ENCODE results near the gene ZNF683.
"Not testable (repeated sequence)": the region's sequence is repeated elsewhere in the genome, so short reads cannot be mapped to it uniquely, and the experiment has no call there.

The ZNF683 gene

GRCh38 chr1:26384076-26384475 lies 11.5 kb upstream of the ZNF683 start:
- H3K36me3 ChIP-seq (ENCODE audit: insufficient read depth, low read length) = no peaks in the 10 kb centered on the region
- H3K27ac ChIP-seq (ENCODE audit: low read depth, low read length) = no peak overlapping the region
- no peak overlapping the region for H2AFZ ChIP-seq (ENCODE audit: low read length, unreplicated experiment)
- no peaks in the 10 kb centered on the region for H3K79me2 ChIP-seq (ENCODE audit: control insufficient read depth, insufficient read depth, low read length, unreplicated experiment)
- H3K4me3 ChIP-seq (ENCODE audit: low read depth, low read length) = no peak overlapping the region
- H3K27me3 ChIP-seq (ENCODE audit: insufficient read depth, low read length) = no peaks in the 10 kb centered on the region
- peaks cover 25% of the 10 kb centered on the region for H3K4me1 ChIP-seq (ENCODE audit: control insufficient read depth, insufficient read depth, low read length, unreplicated experiment)

GRCh38 chr1:26378879-26379251 lies 6.3 kb upstream of the ZNF683 start:
- H3K27ac ChIP-seq (ENCODE audit: low read depth, low read length) = peak overlapping the region; percentile 86
- H3K27me3 ChIP-seq (ENCODE audit: insufficient read depth, low read length) = no peaks in the 10 kb centered on the region
- H2AFZ ChIP-seq (ENCODE audit: low read length, unreplicated experiment) = no peak overlapping the region
- peak overlapping the region; percentile 48; the same call in 1 of the 2 replicates for H3K4me3 ChIP-seq (ENCODE audit: low read depth, low read length)
- no peaks in the 10 kb centered on the region for H3K79me2 ChIP-seq (ENCODE audit: control insufficient read depth, insufficient read depth, low read length, unreplicated experiment)
- peaks cover 25% of the 10 kb centered on the region for H3K4me1 ChIP-seq (ENCODE audit: control insufficient read depth, insufficient read depth, low read length, unreplicated experiment)
- H3K36me3 ChIP-seq (ENCODE audit: insufficient read depth, low read length) = no peaks in the 10 kb centered on the region

- Histone ChIP-seq H2AFZ (ENCODE audit: low read length, unreplicated experiment) (no peak overlapping the region), H3K27ac (ENCODE audit: low read depth, low read length) (peak overlapping the region; percentile 86), H3K79me2 (ENCODE audit: control insufficient read depth, insufficient read depth, low read length, unreplicated experiment) (no peaks in the 10 kb centered on the region), H3K36me3 (ENCODE audit: insufficient read depth, low read length) (no peaks in the 10 kb centered on the region), H3K4me3 (ENCODE audit: low read depth, low read length) (peak overlapping the region; percentile 48), H3K4me1 (ENCODE audit: control insufficient read depth, insufficient read depth, low read length, unreplicated experiment) (peaks cover 25% of the 10 kb centered on the region), H3K27me3 (ENCODE audit: insufficient read depth, low read length) (no peaks in the 10 kb centered on the region)
These were observed 5.7 kb upstream of the ZNF683 start for GRCh38 chr1:26378088-26378878.

- Histone ChIP-seq H3K4me1 (ENCODE audit: control insufficient read depth, insufficient read depth, low read length, unreplicated experiment) (peaks cover 31% of the 10 kb centered on the region), H3K27ac (ENCODE audit: low read depth, low read length) (no peak overlapping the region), H3K79me2 (ENCODE audit: control insufficient read depth, insufficient read depth, low read length, unreplicated experiment) (no peaks in the 10 kb centered on the region), H3K27me3 (ENCODE audit: insufficient read depth, low read length) (no peaks in the 10 kb centered on the region), H2AFZ (ENCODE audit: low read length, unreplicated experiment) (no peak overlapping the region), H3K36me3 (ENCODE audit: insufficient read depth, low read length) (no peaks in the 10 kb centered on the region), H3K4me3 (ENCODE audit: low read depth, low read length) (no peak overlapping the region)
These were observed 3.5 kb upstream of the ZNF683 start for GRCh38 chr1:26376050-26376449.

- no peak overlapping the region for H3K27ac ChIP-seq (ENCODE audit: low read depth, low read length)
- H3K4me1 ChIP-seq (ENCODE audit: control insufficient read depth, insufficient read depth, low read length, unreplicated experiment) = peaks cover 31% of the 10 kb centered on the region
- peak overlapping the region; percentile 60 for H2AFZ ChIP-seq (ENCODE audit: low read length, unreplicated experiment)
- no peaks in the 10 kb centered on the region for H3K36me3 ChIP-seq (ENCODE audit: insufficient read depth, low read length)
- H3K79me2 ChIP-seq (ENCODE audit: control insufficient read depth, insufficient read depth, low read length, unreplicated experiment) = no peaks in the 10 kb centered on the region
- no peak overlapping the region for H3K4me3 ChIP-seq (ENCODE audit: low read depth, low read length)
- no peaks in the 10 kb centered on the region for H3K27me3 ChIP-seq (ENCODE audit: insufficient read depth, low read length)
These were observed 2.5 kb upstream of the ZNF683 start for GRCh38 chr1:26375081-26375480.

- H3K36me3 ChIP-seq (ENCODE audit: insufficient read depth, low read length); H3K27ac ChIP-seq (ENCODE audit: low read depth, low read length); H2AFZ ChIP-seq (ENCODE audit: low read length, unreplicated experiment); H3K4me3 ChIP-seq (ENCODE audit: low read depth, low read length); H3K27me3 ChIP-seq (ENCODE audit: insufficient read depth, low read length); H3K79me2 ChIP-seq (ENCODE audit: control insufficient read depth, insufficient read depth, low read length, unreplicated experiment): not testable (repeated sequence)
- H3K4me1 ChIP-seq (ENCODE audit: control insufficient read depth, insufficient read depth, low read length, unreplicated experiment) = peaks cover 31% of the 10 kb centered on the region
These were observed 1.8 kb upstream of the ZNF683 start for GRCh38 chr1:26374361-26374760.

- Histone ChIP-seq H3K27ac (ENCODE audit: low read depth, low read length) (no peak overlapping the region), H3K4me1 (ENCODE audit: control insufficient read depth, insufficient read depth, low read length, unreplicated experiment) (peaks cover 29% of the 10 kb centered on the region), H3K4me3 (ENCODE audit: low read depth, low read length) (no peak overlapping the region), H2AFZ (ENCODE audit: low read length, unreplicated experiment) (no peak overlapping the region), H3K27me3 (ENCODE audit: insufficient read depth, low read length) (no peaks in the 10 kb centered on the region), H3K36me3 (ENCODE audit: insufficient read depth, low read length) (no peaks in the 10 kb centered on the region), H3K79me2 (ENCODE audit: control insufficient read depth, insufficient read depth, low read length, unreplicated experiment) (no peaks in the 10 kb centered on the region)
These were observed 1.2 kb upstream of the ZNF683 start for GRCh38 chr1:26373789-26374188.

GRCh38 chr1:26373281-26373680 lies 731 bp upstream of the ZNF683 start:
- H2AFZ ChIP-seq (ENCODE audit: low read length, unreplicated experiment) = no peak overlapping the region
- no peak overlapping the region for H3K27ac ChIP-seq (ENCODE audit: low read depth, low read length)
- H3K79me2 ChIP-seq (ENCODE audit: control insufficient read depth, insufficient read depth, low read length, unreplicated experiment) = no peaks in the 10 kb centered on the region
- H3K27me3 ChIP-seq (ENCODE audit: insufficient read depth, low read length) = no peaks in the 10 kb centered on the region
- H3K36me3 ChIP-seq (ENCODE audit: insufficient read depth, low read length) = no peaks in the 10 kb centered on the region
- no peak overlapping the region for H3K4me3 ChIP-seq (ENCODE audit: low read depth, low read length)
- H3K4me1 ChIP-seq (ENCODE audit: control insufficient read depth, insufficient read depth, low read length, unreplicated experiment) = peaks cover 24% of the 10 kb centered on the region

GRCh38 chr1:26372039-26372438 lies 511 bp downstream of the ZNF683 start:
- peaks cover 14% of the 10 kb centered on the region for H3K4me1 ChIP-seq (ENCODE audit: control insufficient read depth, insufficient read depth, low read length, unreplicated experiment)
- H3K36me3 ChIP-seq (ENCODE audit: insufficient read depth, low read length) = no peaks in the 10 kb centered on the region
- no peaks in the 10 kb centered on the region for H3K79me2 ChIP-seq (ENCODE audit: control insufficient read depth, insufficient read depth, low read length, unreplicated experiment)
- no peak overlapping the region for H2AFZ ChIP-seq (ENCODE audit: low read length, unreplicated experiment)
- no peak overlapping the region for H3K4me3 ChIP-seq (ENCODE audit: low read depth, low read length)
- H3K27ac ChIP-seq (ENCODE audit: low read depth, low read length) = no peak overlapping the region
- H3K27me3 ChIP-seq (ENCODE audit: insufficient read depth, low read length) = no peaks in the 10 kb centered on the region

- Histone ChIP-seq H2AFZ (ENCODE audit: low read length, unreplicated experiment) (no peak overlapping the region), H3K4me1 (ENCODE audit: control insufficient read depth, insufficient read depth, low read length, unreplicated experiment) (peaks cover 14% of the 10 kb centered on the region), H3K79me2 (ENCODE audit: control insufficient read depth, insufficient read depth, low read length, unreplicated experiment) (no peaks in the 10 kb centered on the region), H3K27ac (ENCODE audit: low read depth, low read length) (no peak overlapping the region), H3K36me3 (ENCODE audit: insufficient read depth, low read length) (no peaks in the 10 kb centered on the region), H3K4me3 (ENCODE audit: low read depth, low read length) (no peak overlapping the region), H3K27me3 (ENCODE audit: insufficient read depth, low read length) (no peaks in the 10 kb centered on the region)
These were observed 1.8 kb downstream of the ZNF683 start for GRCh38 chr1:26370591-26371382.

GRCh38 chr1:26368486-26368885 lies 4.1 kb downstream of the ZNF683 start:
- H2AFZ ChIP-seq (ENCODE audit: low read length, unreplicated experiment) = no peak overlapping the region
- H3K79me2 ChIP-seq (ENCODE audit: control insufficient read depth, insufficient read depth, low read length, unreplicated experiment) = no peaks in the 10 kb centered on the region
- H3K4me3 ChIP-seq (ENCODE audit: low read depth, low read length) = no peak overlapping the region
- no peaks in the 10 kb centered on the region for H3K36me3 ChIP-seq (ENCODE audit: insufficient read depth, low read length)
- H3K27ac ChIP-seq (ENCODE audit: low read depth, low read length) = no peak overlapping the region
- no peaks in the 10 kb centered on the region for H3K27me3 ChIP-seq (ENCODE audit: insufficient read depth, low read length)
- peaks cover 6% of the 10 kb centered on the region for H3K4me1 ChIP-seq (ENCODE audit: control insufficient read depth, insufficient read depth, low read length, unreplicated experiment)
